ENCODE data around the gene PAK4.
"Not testable (repeated sequence)": the region's sequence is repeated elsewhere in the genome, so short reads cannot be mapped to it uniquely, and the experiment has no call there.

Gene PAK4

GRCh38 chr19:39099341-39099740 lies 26.2 kb upstream of the PAK4 start:
- DNase-seq (ENCODE audit: low read depth in 2 of 2, low spot score in 1 of 2), result no peak

- DNase-seq (ENCODE audit: low read depth in 2 of 2, low spot score in 1 of 2), result no peak
Observed at GRCh38 chr19:39100500-39101166, 25.0 kb upstream of the PAK4 start.

- no peak for DNase-seq (ENCODE audit: low read depth in 2 of 2, low spot score in 1 of 2)
Observed at GRCh38 chr19:39103151-39103550, 22.4 kb upstream of the PAK4 start.

GRCh38 chr19:39104186-39104596 lies 21.4 kb upstream of the PAK4 start:
- no peak for DNase-seq (ENCODE audit: low read depth in 2 of 2, low spot score in 1 of 2)

GRCh38 chr19:39106194-39106593 lies 19.4 kb upstream of the PAK4 start:
- DNase-seq (ENCODE audit: low read depth in 2 of 2, low spot score in 1 of 2), result no peak

GRCh38 chr19:39109641-39110040 lies 15.9 kb upstream of the PAK4 start:
- no peak for DNase-seq (ENCODE audit: low read depth in 2 of 2, low spot score in 1 of 2)

GRCh38 chr19:39110263-39110967 lies 15.2 kb upstream of the PAK4 start:
- peak; percentile 34 to 62 for DNase-seq (ENCODE audit: low read depth in 2 of 2, low spot score in 1 of 2)

GRCh38 chr19:39111593-39112199 lies 13.9 kb upstream of the PAK4 start:
- no peak for DNase-seq (ENCODE audit: low read depth in 2 of 2, low spot score in 1 of 2)

GRCh38 chr19:39112338-39112890 lies 13.2 kb upstream of the PAK4 start:
- DNase-seq (ENCODE audit: low read depth in 2 of 2, low spot score in 1 of 2), result no peak

- no peak for DNase-seq (ENCODE audit: low read depth in 2 of 2, low spot score in 1 of 2)
Observed at GRCh38 chr19:39113199-39113598, 12.4 kb upstream of the PAK4 start.

- no peak for DNase-seq (ENCODE audit: low read depth in 2 of 2, low spot score in 1 of 2)
Observed at GRCh38 chr19:39115105-39115847, 10.3 kb upstream of the PAK4 start.

- not testable (repeated sequence) for DNase-seq (ENCODE audit: low read depth in 2 of 2, low spot score in 1 of 2)
Observed at GRCh38 chr19:39117023-39117422, 8.6 kb upstream of the PAK4 start.

GRCh38 chr19:39119830-39120229 lies 5.8 kb upstream of the PAK4 start:
- no peak for DNase-seq (ENCODE audit: low read depth in 2 of 2, low spot score in 1 of 2)

- no peak for DNase-seq (ENCODE audit: low read depth in 2 of 2, low spot score in 1 of 2)
Observed at GRCh38 chr19:39122934-39123731, 2.5 kb upstream of the PAK4 start.

- DNase-seq (ENCODE audit: low read depth in 2 of 2, low spot score in 1 of 2), result no peak
Observed at GRCh38 chr19:39124136-39124764, 1.3 kb upstream of the PAK4 start.

- DNase-seq (ENCODE audit: low read depth in 2 of 2, low spot score in 1 of 2), result no peak
Observed at GRCh38 chr19:39125199-39125553, 410 bp upstream of the PAK4 start.

GRCh38 chr19:39126312-39127187 lies 964 bp downstream of the PAK4 start:
- no peak for DNase-seq (ENCODE audit: low read depth in 2 of 2, low spot score in 1 of 2)

GRCh38 chr19:39127812-39128515 lies 2.4 kb downstream of the PAK4 start:
- no peak for DNase-seq (ENCODE audit: low read depth in 2 of 2, low spot score in 1 of 2)
